AML-193 (cell line): Measurements from ENCODE around the gene GRAP2.

Experiments used
- DNase-seq, 2 experiments: peaks; one replicate each; lab custom pipeline; 2025; lab: John Stamatoyannopoulos, UW

GRAP2 gene

DNA sequence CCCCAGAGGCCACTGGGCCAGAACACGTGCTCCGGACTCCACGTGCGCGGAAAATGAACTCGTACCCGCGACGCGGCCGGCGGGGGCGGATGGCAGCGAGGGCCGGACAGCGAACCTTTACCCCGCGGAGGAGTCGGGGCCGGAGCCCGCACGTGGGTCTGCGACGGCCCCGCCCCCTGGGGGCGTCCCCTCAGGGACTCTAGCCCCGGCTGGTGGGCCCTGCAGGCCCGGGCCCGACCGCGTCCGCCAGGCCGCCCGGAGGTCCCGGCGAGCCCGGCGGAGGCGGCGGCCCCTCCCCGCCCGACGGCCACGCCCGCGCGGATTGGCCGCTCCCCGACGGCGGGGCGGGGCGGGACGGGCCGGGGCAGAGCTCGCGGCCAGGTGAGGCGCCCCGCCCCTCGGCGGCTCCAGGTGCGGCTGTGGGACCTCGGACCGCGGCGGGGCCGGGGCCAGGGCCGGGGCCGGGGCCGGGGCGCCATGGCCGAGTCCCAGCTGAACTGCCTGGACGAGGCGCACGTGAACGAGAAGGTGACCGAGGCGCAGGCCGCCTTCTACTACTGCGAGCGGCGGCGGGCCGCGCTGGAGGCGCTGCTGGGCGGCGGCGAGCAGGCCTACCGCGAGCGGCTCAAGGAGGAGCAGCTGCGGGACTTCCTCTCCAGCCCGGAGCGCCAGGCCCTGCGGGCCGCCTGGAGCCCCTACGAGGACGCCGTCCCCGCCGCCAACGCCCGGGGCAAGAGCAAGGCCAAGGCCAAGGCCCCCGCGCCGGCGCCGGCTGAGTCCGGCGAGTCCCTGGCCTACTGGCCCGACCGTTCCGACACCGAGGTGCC, 93.9 kb downstream of the GRAP2 start, which contains the start of gene FAM83F:
FAM83F (plus strand) TSS at position 389 of the 827 bp plus-strand sequence; CDS start at position 478, 89 bp downstream.
- no peak for DNase-seq

DNA sequence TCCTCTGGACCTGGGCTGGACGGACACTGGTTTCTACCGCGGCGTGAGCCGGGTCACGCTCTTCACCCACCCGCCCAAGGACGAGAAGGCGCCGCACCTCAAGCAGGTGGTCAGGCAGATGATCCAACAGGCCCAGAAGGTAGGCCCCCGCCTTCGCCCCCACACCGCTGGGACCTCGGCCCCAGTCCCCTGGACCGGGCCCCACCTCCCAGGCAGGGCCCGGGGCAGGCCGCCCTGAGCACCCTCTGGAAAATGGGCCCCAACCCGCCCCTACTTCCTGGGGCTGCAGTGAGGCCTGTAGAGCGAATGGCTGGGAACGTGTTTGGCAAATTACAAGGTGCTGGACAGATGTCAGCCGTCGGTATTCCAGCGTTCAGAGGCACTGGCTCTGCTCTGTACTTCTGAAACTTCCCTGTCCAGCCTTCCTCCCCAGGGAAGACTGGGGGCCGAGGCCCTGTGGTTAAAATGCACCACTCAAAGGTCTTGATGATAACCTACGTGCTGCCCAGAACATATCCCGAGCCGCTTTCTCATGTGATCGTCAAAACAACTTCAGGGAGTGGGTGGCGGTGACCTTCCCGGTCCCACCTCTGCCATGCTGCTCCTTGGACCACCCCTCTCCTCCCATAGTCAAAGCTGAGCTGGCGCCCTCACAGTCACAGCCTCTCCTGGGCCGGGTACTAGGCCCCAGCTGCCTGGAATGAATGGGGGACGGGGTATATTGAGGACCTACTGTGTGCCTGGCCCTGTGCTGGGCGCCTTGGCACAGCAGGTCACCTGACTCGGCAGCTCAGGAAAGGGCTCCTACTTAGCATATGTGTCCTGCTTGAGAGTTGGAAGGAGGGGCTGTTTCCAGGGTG, 94.7 kb downstream of the GRAP2 start:
- DNase-seq = no peak

DNA sequence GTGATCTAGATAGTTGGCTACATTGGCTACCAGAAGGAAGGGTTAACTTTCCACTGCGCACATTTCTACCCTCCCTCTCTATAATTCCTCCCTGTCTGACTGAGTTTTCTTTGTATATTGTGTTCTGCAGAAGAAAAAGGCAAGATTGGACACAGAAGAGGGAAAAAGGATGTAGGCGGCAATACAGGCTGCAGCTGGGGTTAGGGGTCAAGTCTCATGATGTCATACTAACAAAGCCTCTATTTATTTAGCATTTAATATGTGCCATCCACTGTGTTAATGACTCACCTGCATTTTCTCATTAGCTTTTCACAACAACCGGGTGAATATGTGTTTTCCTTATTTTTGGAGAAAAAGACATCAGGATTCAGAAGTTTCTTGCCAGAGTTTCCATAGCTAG, 95.8 kb downstream of the GRAP2 start:
- no peak for DNase-seq

DNA sequence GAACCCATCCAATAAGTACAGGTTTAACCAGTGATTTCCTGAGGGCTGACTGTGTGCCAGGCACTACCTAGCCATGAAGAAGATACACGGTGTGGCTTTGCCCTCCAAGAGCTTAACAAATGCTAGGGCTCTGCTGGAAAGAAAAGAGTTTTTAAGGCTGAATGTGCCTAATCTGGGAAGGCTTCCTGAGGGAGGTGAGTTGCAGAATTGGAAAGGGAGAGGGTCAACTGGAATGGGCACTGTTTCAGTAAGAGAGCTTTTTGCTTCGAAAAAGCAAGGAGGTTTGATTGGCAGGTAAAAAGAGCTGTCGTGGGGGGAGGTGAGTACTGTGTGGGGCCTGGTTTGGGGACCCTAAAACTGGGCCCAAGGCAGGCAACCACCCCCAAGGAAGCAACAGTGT, 96.5 kb downstream of the GRAP2 start:
- no peak for DNase-seq

DNA sequence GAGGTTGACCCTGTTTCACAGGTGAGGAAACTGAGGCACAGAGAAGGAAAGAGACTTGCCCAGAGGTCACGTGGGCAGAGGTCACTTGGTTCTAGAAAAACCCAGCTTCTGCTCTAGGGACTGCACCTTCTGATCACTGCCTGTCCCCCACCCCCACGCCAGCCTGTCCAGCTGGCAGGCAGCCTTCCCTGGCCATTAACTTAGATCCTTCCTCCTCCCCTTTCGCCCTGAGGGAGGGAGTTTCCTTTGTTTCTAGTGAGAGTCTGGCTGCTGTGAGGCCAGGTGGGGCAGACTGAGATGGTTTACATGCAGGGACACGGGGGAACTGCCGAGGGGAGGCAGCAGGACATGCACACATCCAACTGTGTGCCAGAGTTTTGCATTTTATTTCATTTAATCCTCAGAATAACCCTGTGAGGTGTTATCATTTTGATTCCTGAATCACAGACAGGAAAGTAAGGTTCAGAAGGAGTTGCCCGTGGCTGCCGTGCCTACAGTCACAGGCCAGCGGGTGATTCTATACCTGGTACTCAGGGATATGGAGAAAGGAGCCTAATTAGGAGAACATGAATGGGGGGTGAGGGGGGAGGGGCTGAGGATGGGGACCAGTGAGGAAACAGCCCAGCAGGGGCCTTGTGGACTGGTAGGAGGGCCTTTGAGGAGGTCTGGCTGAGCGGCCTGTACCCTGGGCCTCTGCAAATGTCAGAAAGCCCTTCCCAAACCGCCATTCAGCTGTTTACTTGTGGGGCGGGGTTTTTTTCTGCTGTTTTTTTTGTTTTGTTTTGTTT, 97.2 kb downstream of the GRAP2 start:
- DNase-seq = no peak

DNA sequence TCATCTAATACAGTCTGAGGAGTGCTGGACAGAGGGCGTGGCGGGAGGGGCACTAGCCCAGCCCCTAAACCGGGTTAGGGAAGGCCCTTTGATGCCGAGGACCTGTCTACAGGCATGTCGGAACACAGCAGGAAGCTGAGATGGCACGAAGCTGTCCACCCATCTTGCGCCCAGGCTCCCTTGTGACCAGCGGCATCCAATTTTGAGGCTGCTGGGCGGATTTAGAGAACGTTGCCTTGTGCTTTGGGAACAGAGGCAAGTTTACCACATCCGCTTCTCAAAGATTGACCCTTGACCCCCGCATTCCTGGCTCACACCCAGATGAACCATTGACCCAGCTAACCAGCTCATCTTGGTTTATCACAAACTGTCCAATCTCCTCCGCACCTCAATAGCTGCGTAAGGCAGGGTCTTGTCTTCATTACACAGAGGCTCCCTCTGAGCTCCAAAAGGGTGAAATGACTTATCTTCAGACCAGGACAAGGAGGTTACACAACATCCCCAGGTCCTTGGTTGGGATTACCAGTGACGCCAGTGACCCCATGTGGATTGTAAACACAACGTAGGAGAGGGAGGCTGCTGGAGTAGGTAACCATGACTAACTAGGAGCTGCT, 98.4 kb downstream of the GRAP2 start:
- peak; percentile 27 to 39 for DNase-seq

DNA sequence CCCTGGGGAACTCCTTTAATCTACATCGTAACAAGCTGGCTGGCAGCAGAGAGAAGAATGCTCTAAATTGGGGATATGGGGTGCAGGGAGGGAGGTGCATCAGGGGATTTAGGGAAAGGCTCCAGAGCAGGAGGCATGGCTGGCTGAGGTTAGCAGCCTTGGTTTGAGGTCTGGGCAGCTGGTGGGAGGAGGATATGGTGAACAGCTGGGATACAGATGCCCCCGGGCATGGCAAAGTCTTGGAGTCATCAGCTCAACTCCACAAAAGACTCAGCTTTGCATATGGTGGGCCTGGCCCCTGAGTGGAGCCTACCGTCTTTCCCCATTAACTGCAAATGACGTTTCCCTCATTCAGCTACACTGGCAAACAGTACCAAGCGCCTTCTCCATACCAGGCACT, 99.3 kb downstream of the GRAP2 start:
- no peak for DNase-seq

DNA sequence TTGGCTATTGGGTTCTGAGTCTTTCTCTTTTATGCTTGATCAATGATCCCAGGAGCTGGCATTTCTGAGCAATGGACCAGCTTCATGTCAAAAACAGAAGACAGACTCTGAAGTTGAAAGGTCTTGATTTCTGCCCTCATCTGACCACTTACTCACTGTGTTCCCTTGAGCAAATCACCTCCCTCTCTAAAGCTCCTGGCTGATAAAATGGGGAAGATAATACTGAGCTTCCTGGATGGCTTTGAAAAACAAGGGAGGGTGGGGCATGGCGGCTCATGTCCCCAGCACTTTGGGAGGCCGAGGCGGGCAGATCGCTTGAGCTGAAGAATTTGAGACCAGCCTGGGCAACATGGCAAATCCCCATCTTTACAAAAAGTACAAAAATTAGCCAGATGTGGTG, 100.2 kb downstream of the GRAP2 start:
- no peak for DNase-seq

DNA sequence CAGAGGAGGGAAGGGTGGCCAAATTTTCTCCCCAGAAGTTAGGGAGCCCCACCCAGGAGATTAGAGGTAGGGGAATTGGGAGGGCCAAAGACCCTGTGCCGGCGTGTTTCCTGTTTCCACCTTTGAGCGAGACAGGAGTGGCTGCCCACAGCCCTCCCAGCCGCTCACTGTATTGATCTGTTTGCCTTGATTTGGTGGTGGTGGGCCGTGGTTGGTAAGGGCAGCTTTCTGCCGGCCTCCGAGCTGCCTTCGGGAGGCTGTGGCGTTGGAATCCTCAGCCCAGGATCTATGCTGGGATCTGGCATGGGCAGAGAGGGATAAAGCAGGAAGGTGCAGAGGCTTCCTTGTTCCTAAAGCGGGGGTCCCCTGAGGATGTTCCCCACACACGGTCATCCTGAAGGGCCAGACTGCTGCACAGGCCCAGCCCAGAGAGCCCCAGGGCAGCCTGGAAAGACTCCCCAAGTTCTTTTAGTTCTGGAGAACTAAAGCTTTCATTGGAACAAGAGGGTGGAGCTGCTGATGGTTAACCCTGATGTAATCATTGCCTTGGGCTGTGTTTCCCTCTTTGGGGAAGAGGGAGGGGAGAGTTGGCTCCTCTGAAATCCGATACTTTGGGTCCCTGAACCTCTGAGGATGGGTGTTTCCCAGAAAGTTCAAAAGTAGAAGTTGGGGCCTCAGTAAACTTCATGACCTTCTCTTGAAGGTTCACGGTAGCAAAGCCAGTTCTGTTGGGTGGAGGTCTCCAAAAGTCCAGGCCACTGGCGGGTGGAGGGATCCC, 101.1 kb downstream of the GRAP2 start:
- DNase-seq = no peak

DNA sequence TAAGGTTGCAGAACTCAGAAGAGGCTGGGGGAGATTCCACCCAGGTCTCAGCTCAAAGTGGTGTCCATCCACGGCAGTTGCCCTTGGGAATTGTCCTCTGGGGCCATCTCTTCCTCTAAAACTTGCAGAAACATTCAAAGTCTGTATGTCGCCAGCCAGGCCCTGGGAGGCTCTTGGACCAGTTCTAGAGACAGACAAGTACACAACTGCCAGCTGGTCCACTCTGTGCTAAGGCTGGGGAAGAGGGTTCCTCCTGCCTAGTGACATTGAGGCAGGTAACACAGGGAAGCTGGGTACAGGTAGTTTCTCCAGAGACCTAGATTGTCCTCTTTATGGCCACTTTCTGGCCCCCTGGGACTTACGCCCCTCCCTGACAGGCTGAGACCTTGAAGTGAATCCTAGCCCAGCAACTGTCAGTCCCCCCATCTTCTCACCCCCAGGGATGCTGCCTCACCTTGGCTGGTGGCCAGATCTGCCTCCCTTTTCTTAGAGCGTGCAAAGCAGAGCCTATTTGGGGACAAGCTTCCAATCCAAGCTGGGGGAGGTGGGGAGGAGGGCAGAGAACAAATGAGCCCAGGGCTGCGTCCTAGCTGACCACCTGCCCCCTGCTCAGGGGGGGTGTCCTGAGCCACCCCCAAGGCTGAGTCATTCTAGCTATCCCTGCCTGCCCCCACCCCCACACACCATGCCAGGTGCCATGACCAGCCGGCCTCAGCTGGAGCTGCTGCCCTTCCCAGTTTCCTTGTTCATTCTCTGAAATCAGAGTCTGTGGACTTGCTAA, 102.2 kb downstream of the GRAP2 start:
- no peak for DNase-seq

DNA sequence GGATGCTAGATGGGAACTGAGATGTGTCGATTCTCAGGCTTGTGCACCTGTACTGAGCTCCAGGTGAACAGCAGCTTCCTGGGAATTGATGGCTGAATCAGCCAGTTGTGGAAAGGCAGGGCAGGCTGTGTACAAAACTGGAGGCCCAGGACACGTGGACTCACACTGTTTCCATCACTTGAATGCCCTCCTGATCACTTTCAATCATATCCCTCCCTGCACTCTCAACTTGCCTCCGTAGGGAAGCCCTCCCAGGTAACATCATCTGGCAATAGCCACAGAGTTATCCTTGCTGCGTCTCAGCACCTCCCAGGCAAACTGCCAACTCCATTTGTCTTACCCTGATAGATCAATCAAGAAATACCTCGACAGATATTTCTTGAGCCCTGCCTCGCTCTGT, 104.0 kb downstream of the GRAP2 start:
- DNase-seq = no peak

DNA sequence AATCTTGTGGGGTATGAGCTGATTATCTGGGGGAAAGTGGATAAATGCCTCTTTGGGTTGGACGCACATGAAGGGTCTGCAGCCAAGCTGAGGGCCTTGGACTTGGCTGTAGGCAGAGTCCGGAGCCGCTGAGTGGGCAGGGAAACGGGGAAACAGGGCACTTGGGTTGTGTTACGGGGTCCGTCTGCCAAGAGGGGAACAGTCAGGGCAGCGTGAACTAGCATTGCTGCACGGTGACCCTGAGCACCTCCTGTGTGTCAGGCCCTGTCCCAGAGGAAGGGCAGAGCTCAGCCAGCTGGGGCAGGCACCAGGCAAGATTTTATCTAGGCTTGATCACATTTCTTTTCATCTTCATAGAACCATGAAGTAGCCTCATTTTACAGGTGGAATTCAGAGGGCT, 105.8 kb downstream of the GRAP2 start:
- DNase-seq = no peak

DNA sequence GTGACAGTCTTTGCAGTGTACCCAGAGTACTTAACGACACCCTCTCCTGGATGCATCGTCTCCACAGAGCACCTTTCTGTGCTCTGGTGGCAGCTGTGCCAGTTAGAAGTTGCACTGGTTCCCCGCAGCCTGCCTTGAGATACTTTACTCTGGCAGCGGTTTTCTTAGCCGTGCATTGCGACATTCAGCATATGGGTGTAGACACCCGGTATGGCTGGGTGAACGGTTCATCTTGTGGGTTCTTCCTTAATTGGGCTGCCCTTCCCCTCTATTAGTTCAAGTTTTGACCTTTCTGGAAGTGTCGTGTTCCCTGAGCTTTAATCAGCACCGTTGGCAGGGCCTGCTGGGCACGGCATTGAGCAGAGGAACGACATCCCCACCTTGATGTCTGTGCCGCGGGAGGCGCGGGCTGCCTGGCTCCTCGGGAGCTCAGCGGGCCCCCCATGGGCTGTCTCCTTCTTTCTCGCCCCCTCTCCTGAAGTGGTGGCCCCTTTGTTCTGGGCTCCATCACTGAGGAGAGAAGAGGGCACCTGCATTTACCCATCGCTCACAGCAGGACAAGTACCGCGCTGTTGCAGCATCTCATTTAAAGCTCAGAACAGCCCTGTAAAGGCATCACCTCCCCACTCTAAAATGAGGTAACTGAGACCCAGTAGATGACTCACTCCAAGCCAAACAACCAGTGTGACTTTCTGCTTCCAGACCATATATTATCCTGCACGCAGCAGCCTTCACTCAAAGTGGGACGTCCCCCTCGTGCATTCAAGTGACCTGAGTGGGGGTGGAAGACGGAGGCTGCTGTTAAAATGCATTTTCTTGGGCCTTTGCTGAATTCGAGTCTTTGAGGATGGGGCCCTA, 107.2 kb downstream of the GRAP2 start:
- DNase-seq = peak; percentile 95 to 97

DNA sequence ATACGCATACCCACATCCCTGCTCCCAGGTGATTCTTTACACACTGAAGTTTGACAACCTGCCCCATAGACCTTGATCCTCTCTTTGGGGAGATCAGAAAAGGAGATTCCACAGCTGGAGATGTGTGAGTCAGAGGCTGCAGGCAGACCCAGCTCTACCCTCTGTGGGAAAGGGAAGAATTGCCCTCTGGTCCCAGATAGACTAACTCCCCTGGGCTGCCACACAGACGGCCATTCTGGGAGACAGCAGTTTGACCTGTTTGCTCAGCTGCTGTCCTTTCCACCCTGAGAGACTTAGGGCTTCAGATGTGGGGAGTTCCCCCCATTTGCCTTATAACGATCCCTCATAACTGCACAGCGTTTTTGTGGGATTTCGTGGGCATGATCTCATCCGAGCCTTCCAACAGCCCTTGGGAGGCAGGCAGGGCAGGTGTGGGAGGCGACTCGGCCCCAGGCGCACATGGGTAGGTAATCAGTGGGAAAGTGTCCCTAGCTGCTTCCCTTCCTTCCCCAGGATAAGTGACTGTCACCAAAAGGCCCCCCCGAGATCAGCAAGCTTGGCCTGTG, 107.9 kb downstream of the GRAP2 start:
- DNase-seq = no peak

DNA sequence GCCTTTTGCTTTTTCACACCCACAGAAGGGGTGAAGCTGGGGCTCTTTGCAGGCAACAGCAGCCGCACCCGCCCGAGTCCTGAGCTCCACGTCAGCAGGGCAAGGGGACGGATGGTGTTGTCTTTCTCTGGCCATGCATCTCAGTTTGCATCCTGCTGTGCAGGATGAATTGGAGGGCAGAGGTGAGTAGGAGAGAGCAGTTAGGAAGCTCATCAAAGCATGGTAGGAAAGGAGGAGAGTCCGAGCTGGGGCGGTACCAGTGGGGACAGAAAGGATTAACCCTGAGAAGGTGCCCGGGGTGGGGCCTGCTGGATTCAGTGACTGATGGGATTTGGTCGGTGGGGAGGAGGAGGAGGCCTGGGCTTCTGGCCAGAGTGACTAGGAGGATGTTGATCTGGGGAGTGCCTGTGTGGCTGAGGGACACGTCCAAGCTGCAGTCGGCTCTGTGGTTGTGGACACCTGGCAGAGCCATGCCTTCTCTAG, 108.4 kb downstream of the GRAP2 start:
- no peak for DNase-seq

DNA sequence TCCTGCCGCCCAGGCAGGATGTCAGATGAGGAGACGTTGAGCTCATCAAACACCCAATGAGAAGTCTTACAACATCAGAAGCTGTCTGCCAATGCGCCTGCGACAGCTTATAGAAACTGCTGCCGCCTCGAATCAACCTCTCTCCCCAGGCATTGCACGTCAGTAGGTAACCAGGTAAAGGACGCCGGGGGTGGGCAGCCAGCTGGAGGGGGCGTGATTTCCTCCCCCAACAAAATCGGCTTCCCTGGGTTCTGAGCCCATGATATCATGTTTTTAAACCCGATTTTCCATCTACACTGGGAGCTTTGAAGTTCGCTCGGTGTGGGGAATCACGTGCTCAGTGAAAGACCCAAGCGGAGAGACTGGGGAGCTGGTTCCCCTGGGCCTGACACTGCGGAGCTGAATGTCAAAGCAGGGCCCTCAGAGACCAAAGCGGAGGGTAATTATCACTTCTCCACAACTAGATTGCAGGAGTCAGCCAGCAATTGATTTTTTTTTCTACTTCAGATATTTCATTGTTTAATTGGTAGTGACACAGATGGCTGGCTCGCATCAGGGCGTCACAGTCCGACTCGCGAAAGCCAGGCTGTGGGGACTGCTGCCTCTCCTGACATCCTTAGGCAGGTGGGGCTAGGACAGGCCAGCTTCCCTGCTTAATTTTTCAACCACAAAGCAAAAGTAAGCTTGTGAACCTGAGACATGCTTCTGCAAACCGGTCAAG, 109.2 kb downstream of the GRAP2 start:
- DNase-seq = no peak

DNA sequence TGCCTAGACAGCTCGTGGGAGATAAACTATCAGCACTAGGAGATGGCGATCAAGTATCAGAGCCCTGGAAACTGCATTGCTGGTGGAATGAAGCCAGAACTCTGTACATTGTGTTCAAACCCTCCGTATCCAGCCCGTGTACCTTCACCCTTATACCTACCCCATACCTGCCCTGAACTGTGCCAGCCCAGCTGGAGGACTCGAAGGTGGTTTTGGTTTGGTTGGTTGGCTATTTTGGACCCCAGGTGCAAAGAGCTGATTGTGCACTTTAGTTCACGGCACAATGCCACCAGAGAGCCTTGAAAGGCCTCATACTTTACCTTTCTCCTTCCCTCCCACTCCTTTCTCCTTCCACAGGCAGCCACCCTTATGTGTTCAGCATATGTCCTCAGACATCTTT, 109.9 kb downstream of the GRAP2 start:
- DNase-seq = no peak

DNA sequence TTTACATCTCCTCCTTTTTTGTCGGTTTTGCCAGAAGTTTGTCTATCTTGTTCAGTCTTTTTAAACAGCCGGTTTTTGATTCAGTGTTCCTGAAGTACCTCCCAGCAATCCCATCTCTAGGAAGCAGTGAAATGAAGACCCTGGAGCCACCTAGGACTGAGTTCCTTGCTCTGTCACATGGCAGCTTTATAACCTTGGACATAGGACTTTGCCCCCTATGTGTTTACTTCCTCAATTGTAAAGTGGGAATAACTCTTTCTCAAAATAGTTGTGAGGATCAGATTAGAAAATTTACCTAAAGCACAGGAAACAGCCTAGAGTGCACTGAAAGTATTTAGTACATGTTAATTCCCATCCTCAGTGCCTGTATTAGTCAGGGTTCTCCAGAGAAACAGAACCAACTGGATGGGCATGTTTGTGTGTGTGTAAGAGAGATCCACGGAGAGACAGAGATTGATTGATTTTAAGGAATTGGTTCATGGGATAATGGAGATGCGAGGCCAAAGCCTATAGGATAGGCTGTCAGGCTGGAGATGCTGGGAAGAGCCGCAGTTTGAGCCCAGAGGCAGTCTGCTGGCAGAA, 113.9 kb downstream of the GRAP2 start:
- DNase-seq = no peak
